ENCODE data around the gene MRM3.

GRCh38 chr17:759964-760363, 22.2 kb upstream of the MRM3 start:
- TF ChIP-seq CTCF (conservative IDR thresholded peaks at IDR 0.05) (no peak), ZFX (IDR thresholded peaks at IDR 0.05) (no peak)
